Stimulated activated naive CD4-positive, alpha-beta T cell treated with Interleukin-2 at 50 U/mL for 16 hours (primary cell): ENCODE results near the gene DGKH.
"Not testable (repeated sequence)": the region's sequence is repeated elsewhere in the genome, so short reads cannot be mapped to it uniquely, and the experiment has no call there.

Source experiments
- DNase-seq: peaks from one replicate; lab custom pipeline; 2025; lab: John Stamatoyannopoulos, UW

Gene DGKH

GRCh38 chr13:42163338-42163737, 114.9 kb downstream of the DGKH start:
- not testable (repeated sequence) for DNase-seq

- not testable (repeated sequence) for DNase-seq
Observed at GRCh38 chr13:42163910-42164309, 115.5 kb downstream of the DGKH start.

- DNase-seq, result no peak
Observed at GRCh38 chr13:42164557-42165125, 116.2 kb downstream of the DGKH start.

GRCh38 chr13:42168496-42168895, 120.0 kb downstream of the DGKH start:
- DNase-seq, result no peak

- no peak for DNase-seq
Observed at GRCh38 chr13:42170029-42170428, 121.6 kb downstream of the DGKH start.

GRCh38 chr13:42173789-42174343, 125.4 kb downstream of the DGKH start:
- DNase-seq, result no peak

- no peak for DNase-seq
Observed at GRCh38 chr13:42174344-42175162, 126.1 kb downstream of the DGKH start.

- DNase-seq, result no peak
Observed at GRCh38 chr13:42176294-42176693, 127.8 kb downstream of the DGKH start.

GRCh38 chr13:42177189-42177588, 128.7 kb downstream of the DGKH start:
- no peak for DNase-seq

DNA sequence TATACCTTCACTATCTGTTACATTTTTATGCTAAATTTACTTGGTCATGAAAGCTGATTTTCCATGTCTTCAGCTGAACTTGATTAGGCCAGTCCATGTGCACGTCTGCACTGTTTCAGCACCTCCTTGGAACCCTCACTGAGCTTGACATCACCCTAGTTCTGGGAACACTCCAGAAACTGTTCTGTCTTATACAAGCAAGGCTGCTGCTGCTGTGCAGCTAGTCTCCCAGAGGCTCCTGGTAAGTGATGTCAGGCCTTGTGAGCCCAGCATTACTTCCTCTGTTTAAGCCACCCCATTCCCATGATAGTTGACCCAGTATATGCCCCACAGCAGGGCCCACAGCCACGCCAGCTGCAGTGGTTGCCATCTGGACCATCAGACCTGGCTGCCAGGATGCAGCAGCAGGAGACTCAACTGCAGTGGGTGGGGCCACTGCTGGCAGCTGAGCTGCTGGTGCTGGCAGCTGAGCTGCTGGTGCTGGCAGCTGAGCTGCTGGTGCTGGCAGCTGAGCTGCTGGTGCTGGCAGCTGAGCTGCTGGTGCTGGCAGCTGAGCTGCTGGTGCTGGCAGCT, 133.0 kb downstream of the DGKH start:
- no peak for DNase-seq

GRCh38 chr13:42189061-42189460, 140.6 kb downstream of the DGKH start:
- no peak for DNase-seq

- DNase-seq, result no peak
Observed at GRCh38 chr13:42190529-42190928, 142.1 kb downstream of the DGKH start.

DNA sequence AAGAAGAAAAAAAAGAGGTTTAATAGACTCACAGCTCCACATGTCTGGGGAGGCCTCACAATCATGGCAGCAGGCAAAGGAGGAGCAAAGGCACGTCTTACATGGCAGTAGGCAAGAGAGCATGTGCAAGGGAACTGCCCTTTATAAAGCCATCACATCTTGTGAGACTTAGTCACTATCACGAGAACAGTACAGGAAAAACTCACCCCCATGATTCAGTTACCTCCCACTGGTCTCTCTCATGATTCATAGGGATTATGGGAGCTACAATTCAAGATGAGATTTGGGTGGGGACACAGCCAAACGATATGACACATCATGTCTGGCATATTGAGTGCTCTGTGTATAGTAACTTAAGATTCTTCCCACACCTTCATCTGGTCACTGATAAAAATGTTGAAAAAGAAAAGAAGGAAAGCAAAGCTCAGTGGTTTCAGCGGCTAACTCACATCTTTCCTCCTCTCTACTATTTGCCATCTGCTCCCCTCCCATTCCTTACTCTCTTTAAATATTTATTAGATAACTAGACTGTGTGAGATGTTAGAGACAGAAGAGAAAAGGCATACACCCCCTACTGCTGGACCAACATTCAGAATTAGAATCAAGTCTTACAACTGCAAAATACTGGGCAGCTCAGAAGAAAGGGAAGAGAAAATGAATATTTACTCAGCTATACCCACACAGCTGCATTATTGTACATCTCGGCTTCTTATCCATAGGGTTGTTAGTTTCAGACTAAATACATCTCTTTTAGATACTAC, 163.4 kb downstream of the DGKH start:
- DNase-seq, result no peak

- no peak for DNase-seq
Observed at GRCh38 chr13:42214446-42214845, 166.0 kb downstream of the DGKH start.

DNA sequence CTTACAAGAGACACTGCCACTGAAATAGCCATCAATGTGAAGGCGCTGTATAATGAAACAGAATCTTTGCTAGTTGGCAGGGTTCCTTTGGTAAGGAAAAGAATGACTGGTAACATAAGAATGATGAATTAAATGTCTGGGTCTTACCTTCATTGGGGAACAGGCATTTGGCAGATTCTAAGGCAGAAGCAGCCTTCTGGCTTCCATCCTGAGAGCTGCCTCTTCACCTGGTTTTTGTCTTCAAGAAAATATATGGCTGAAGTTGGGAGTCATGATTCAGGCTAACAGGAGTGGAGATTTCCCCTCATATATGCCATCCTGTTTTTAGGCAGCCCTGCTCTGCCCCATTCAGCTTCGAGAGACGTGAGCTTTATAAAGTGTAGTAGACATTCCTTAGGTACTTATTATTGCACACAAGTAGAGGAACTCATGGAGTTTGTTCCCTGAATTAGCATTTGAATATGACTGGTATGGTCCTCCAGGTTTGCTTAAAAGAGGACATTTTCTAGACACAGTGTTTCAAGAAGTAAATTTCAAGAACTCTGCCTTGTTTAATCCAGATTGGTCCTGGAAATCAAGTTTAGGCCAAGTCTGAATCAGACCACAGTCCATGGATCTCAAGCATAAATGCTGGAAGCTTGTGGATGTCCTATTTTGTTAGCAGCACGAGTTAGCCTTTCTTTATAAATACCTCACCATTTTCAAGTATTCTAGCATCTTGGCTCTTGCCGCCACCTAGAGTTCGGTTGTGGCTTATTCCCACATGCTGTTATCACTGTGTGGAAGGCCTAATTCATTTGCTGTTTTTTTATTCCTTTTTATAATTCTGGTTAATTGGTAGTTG, 167.4 kb downstream of the DGKH start:
- DNase-seq, result no peak

DNA sequence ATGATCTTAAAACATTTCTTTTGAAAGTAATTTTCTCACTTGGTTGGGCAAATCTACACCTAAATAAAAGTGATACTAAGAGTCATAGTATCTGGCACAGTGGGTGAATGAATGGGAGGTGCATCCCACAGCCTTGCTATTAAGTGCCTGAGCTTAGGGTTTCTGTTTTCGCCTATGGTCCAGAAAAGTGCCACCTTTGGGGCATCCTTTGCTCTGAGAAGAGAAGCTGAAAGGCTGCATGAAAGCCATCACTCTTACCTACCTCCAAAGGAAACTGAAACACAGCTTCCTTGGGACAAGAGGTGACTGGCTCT, 167.9 kb downstream of the DGKH start:
- no peak for DNase-seq

GRCh38 chr13:42218576-42218975, 170.1 kb downstream of the DGKH start:
- no peak for DNase-seq

GRCh38 chr13:42219051-42219450, 170.6 kb downstream of the DGKH start:
- DNase-seq, result no peak

GRCh38 chr13:42219876-42220275, 171.4 kb downstream of the DGKH start:
- DNase-seq, result no peak

DNA sequence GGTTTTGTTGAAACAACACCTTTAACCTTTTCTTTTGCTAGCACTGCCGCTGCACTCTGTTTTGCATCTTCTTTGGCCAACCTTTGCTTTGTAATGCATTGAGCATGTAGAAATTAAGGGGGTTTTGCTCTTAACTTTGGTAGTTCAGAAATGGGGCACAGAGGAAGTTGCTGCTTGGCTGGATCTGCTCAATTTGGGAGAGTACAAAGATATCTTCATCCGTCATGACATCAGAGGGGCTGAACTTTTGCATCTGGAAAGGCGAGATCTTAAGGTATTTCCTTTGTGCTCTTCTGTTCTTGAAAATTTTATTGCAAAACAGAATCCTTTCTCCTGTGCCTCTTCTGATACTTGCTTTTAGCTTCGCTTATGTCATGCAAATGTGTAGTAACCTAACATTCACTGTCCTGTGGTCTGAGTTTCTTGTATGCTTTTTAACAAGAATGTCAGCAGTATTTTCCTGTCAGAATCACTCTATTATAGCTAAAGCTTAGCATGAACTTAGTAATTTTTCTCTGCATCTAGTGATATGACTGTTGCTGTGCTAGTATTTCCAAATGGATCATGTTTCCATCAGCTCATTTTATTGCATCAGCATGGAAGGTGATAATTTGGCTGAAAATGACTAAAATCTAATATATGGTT, 172.8 kb downstream of the DGKH start:
- DNase-seq, result no peak

DNA sequence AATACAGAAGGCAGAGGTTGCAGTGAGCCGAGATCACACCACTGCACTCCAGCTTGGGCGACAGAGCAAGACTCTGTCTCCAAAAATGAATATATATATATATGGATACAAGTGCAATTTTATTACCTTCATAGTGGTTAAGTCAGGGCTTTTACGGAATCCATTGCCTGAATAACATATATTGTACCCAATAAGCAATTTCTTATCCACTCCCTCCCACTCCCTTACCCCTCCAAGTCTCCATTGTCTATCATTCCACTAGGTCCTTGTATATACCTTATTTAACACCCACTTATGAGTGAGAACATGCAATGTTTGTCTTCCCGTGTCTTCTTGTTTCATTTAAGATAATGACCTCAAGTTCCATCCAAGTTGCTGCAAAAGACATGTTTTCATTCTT, 175.2 kb downstream of the DGKH start:
- DNase-seq, result no peak
